ENCODE results near the gene ADAMTS12. TPM values are rescaled to one million over a fixed set of nuclear protein-coding genes. Genes with fewer than 3 reads are reported as not detected.
"Not testable (repeated sequence)": the region's sequence is repeated elsewhere in the genome, so short reads cannot be mapped to it uniquely, and the experiment has no call there.

Gene ADAMTS12
- total RNA-seq, 4 donors from 2014 or later = 0.60 to 4.1 (median 1.3) TPM

DNA sequence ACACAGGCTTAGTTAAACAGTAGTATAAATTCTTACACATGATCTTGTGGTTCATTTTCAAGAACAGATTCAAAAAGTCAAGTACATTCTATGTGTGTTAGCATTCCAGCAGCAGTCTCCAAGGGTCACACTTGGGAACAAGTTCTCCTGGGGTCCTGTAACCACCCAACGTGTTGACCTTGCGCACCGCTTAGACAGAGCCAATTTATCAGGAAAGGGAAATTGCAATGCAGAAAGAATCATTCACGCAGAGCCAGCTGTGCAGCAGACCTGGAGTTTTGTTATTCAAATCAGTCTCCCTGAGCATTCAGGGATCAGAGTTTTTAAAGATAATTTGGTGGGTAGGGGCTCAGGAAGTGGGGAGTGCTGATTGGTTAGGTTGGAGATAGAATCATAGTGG lies 35.9 kb upstream of the ADAMTS12 start:
- whole genome bisulfite sequencing, 2 donors (ENCODE audit: low coverage in 1 of 2) = 66% methylated on average over 4 of the region's 4 CpGs; no CpG with 5 or more reads in 1 of the 2 donors
- H3K27me3 ChIP-seq = no peaks in the 10 kb centered on the region
- H3K9me3 ChIP-seq = no peaks in the 10 kb centered on the region
- H3K4me3 ChIP-seq = no peak overlapping the region
- in situ Hi-C loops (cut with MboI; ENCODE audit: low pct_ligation_motif_present in 1 of 4, low pct_unique_long_range_greater_than_20kb in 1 of 4, low sequenced_read_pairs in 3 of 4) (loop anchor here in 2 of 4 donors (25.0 kb wide), 2 partner anchors 465 to 490 kb away; partner anchors contain the start of gene TARS1 (in 1 of the 2)), intact Hi-C loops (cut with DNase I; ENCODE audit: low total_unique reads) (no loop called here)
- TF ChIP-seq, protein P1, sequence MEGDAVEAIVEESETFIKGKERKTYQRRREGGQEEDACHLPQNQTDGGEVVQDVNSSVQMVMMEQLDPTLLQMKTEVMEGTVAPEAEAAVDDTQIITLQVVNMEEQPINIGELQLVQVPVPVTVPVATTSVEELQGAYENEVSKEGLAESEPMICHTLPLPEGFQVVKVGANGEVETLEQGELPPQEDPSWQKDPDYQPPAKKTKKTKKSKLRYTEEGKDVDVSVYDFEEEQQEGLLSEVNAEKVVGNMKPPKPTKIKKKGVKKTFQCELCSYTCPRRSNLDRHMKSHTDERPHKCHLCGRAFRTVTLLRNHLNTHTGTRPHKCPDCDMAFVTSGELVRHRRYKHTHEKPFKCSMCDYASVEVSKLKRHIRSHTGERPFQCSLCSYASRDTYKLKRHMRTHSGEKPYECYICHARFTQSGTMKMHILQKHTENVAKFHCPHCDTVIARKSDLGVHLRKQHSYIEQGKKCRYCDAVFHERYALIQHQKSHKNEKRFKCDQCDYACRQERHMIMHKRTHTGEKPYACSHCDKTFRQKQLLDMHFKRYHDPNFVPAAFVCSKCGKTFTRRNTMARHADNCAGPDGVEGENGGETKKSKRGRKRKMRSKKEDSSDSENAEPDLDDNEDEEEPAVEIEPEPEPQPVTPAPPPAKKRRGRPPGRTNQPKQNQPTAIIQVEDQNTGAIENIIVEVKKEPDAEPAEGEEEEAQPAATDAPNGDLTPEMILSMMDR (IDR thresholded peaks at IDR 0.05) = no peak
- TF ChIP-seq POLR2A (IDR thresholded peaks at IDR 0.05) = no peak
- TF ChIP-seq POLR2AphosphoS5 (IDR thresholded peaks at IDR 0.05) = no peak
- no peak for TF ChIP-seq EP300 (IDR thresholded peaks at IDR 0.05; ENCODE audit: low read depth)
- no peaks in the 10 kb centered on the region for H3K4me1 ChIP-seq
- no peak for DNase-seq
- H3K27ac ChIP-seq = no peak overlapping the region
- H3K36me3 ChIP-seq = no peaks in the 10 kb centered on the region

DNA sequence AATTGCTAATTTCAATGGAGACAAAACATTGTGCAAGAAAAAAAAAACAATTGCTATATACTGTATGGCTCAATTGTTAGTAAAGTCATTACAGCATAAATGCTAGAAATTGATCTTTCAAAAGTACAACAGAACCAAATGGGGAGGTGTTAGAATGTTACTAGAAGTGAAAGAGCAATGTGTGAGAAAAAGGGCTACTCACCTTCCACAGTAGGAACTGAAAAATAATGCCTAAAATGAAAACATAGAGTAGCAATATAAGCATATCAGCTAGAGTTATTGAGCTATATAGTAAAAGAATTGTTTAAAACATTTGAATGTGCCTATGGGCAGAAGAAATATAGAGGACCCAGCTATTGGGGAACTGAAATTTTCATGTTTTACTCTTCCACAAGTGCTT lies 33.5 kb upstream of the ADAMTS12 start:
- DNase-seq = no peak
- H3K27ac ChIP-seq = no peak overlapping the region
- in situ Hi-C loops (cut with MboI; ENCODE audit: low pct_ligation_motif_present in 1 of 4, low pct_unique_long_range_greater_than_20kb in 1 of 4, low sequenced_read_pairs in 3 of 4) = loop anchor here in 2 of 4 donors (25.0 kb wide), 2 partner anchors 463 to 488 kb away; partner anchors contain the start of gene TARS1 (in 1 of the 2)
- H3K27me3 ChIP-seq = no peaks in the 10 kb centered on the region
- H3K4me1 ChIP-seq = no peaks in the 10 kb centered on the region
- TF ChIP-seq, protein P1 (IDR thresholded peaks at IDR 0.05) = no peak
- TF ChIP-seq POLR2A (IDR thresholded peaks at IDR 0.05) (no peak), EP300 (IDR thresholded peaks at IDR 0.05; ENCODE audit: low read depth) (no peak), POLR2AphosphoS5 (IDR thresholded peaks at IDR 0.05) (no peak)
- H3K4me3 ChIP-seq = no peak overlapping the region
- no peaks in the 10 kb centered on the region for H3K36me3 ChIP-seq
- intact Hi-C loops (cut with DNase I; ENCODE audit: low total_unique reads) = no loop called here
- H3K9me3 ChIP-seq = no peaks in the 10 kb centered on the region

DNA sequence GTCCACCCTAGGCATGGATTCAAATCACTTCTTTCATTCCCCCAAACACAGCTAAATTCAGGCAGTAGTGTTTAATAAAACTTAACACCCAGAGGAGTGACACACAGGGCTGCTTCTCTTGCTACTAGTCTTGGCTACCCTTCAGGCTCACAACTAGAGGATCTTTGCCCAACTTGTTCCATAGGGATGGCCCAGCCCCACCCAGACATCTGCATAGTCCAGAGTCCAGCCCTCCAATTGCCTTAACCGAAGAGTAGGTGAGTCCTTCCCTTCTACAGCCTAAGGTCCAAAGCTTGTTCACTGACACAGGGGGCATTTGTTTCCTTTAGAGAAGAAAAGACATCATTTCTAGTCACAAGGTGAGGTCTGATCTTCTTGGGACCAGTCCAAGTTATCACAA lies 29.2 kb upstream of the ADAMTS12 start:
- TF ChIP-seq POLR2AphosphoS5 (IDR thresholded peaks at IDR 0.05) = no peak
- TF ChIP-seq, protein P1 (IDR thresholded peaks at IDR 0.05) = no peak
- TF ChIP-seq POLR2A (IDR thresholded peaks at IDR 0.05) = no peak
- TF ChIP-seq EP300 (IDR thresholded peaks at IDR 0.05; ENCODE audit: low read depth) = no peak
- Histone ChIP-seq H3K36me3 (no peaks in the 10 kb centered on the region), H3K27me3 (no peaks in the 10 kb centered on the region), H3K9me3 (no peaks in the 10 kb centered on the region), H3K27ac (no peak overlapping the region), H3K4me1 (no peaks in the 10 kb centered on the region), H3K4me3 (no peak overlapping the region)
- in situ Hi-C loops (cut with MboI; ENCODE audit: low pct_ligation_motif_present in 1 of 4, low pct_unique_long_range_greater_than_20kb in 1 of 4, low sequenced_read_pairs in 3 of 4) = no loop called here
- DNase-seq = no peak
- 55% methylated on average over 1 of the region's 1 CpG; no CpG with 5 or more reads in 1 of the 2 donors for WGBS, 2 donors (ENCODE audit: low coverage in 1 of 2)
- intact Hi-C loops (cut with DNase I; ENCODE audit: low total_unique reads) = no loop called here

DNA sequence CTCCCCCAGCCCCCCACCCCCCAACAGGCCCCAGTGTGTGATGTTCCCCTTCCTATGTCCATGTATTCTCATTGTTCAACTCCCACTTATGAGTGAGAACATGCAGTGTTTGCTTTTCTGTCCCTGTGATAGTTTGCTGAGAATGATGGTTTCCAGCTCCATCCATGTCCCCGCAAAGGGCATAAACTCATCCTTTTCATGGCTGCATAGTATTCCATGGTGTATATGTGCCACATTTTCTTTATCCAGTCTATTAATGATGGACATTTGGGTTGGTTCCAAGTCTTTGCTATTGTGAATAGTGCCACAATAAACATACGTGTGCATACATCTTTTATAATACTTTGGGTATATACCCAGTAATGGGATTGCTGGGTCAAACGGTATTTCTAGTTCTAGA lies 23.1 kb upstream of the ADAMTS12 start:
- DNase-seq; H3K9me3 ChIP-seq; H3K4me3 ChIP-seq; intact Hi-C loops (cut with DNase I; ENCODE audit: low total_unique reads); H3K36me3 ChIP-seq; in situ Hi-C loops (cut with MboI; ENCODE audit: low pct_ligation_motif_present in 1 of 4, low pct_unique_long_range_greater_than_20kb in 1 of 4, low sequenced_read_pairs in 3 of 4); H3K27me3 ChIP-seq; H3K27ac ChIP-seq; H3K4me1 ChIP-seq: not testable (repeated sequence)
- 83 to 91% methylated on average over 3 of the region's 3 CpGs for WGBS, 2 donors (ENCODE audit: low coverage in 1 of 2)

DNA sequence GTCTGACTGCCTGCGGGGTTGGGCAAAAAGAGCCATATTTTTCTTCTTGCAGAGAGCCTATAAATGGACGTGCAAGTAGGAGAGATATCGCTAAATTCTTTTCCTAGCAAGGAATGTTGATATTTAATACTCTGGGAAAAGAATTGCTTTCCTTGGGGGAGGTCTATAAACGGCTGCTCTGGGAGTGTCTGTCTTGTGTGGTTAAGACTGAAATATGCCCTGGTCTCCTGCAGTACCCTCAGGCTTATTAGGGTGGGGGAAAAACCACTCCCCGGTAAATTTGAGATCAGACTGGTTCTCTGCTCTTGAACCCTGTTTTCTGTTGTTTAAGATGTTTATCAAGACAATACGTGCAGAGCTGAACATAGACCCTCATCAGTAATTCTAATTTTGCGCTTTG lies 14.5 kb upstream of the ADAMTS12 start:
- in situ Hi-C loops (cut with MboI; ENCODE audit: low pct_ligation_motif_present in 1 of 4, low pct_unique_long_range_greater_than_20kb in 1 of 4, low sequenced_read_pairs in 3 of 4); H3K27me3 ChIP-seq: not testable (repeated sequence)
- H3K9me3 ChIP-seq = peaks cover 15 to 16% of the 10 kb centered on the region in 2 donors

More for the DNA sequence above, 14.5 kb upstream of the ADAMTS12 start:
- H3K27ac ChIP-seq; intact Hi-C loops (cut with DNase I; ENCODE audit: low total_unique reads); DNase-seq; H3K36me3 ChIP-seq; H3K4me3 ChIP-seq; H3K4me1 ChIP-seq: not testable (repeated sequence)
- WGBS, 2 donors (ENCODE audit: low coverage in 1 of 2) = 82 to 100% methylated on average over 2 to 7 of the region's 7 CpGs

Measured in transverse colon (tissue), 4 donors.